GM11168 (cell line): Measurements from ENCODE around the gene FECH.
"Not testable (repeated sequence)": the region's sequence is repeated elsewhere in the genome, so short reads cannot be mapped to it uniquely, and the experiment has no call there.

Experiments
- in situ Hi-C: fragments of 300-500 bp; cut with MboI; formaldehyde crosslinking; loops from one replicate; pipeline ENCODE4 v1.12.0; 2022; ENCODE audit warnings: low sequenced_read_pairs; ENCODE audit not compliant: unreplicated experiment

The FECH gene

DNA sequence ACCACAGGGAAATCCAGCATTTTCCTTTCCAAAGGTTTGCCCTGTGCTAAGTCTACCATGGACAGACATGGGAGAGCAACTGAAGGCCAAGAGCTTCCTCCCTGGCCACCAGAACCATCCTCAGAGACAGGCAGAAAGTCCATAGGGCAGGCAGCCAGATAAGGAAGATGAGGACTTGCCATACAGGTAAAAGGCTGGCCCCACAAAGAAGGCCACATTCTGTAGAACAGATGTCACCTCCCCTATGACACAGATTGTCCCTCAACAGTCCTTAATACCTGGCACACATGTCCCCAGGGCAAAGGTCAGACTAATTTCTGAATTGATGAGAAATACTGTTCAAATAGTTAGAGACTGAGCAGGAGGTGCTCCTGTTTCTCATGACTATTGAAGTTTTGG is 52.0 kb downstream of the FECH start:
- in situ Hi-C loops, result no loop called here

DNA sequence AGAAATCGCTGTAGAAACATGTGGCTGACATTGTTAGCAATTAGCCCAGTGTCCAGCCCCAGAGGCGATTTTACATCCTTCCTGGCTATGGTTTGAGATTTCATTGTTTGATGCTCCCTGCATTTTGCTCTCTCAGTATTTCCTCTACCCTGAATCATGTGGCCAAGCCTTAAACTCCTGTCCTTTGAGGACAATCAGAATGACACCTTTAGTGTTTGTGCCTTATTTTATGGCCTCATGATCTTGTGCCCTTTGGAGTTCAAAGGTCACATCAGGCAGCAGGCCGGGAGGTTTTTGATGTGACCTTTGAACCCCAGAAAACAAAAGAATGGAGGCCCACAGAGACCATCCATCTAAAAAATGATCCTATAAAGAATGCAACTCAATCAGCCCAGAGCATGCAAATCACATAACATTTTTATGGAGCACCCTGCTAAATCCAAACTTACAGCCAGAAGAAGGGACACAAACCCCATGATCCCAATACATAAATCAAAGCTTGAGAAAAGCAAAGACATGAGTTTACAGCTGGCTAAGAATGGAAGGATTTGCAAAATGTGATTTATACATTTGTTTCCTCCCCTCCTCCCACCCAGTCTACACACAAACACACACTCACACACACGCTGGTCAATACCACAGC is 52.5 kb downstream of the FECH start:
- in situ Hi-C loops, result no loop called here

DNA sequence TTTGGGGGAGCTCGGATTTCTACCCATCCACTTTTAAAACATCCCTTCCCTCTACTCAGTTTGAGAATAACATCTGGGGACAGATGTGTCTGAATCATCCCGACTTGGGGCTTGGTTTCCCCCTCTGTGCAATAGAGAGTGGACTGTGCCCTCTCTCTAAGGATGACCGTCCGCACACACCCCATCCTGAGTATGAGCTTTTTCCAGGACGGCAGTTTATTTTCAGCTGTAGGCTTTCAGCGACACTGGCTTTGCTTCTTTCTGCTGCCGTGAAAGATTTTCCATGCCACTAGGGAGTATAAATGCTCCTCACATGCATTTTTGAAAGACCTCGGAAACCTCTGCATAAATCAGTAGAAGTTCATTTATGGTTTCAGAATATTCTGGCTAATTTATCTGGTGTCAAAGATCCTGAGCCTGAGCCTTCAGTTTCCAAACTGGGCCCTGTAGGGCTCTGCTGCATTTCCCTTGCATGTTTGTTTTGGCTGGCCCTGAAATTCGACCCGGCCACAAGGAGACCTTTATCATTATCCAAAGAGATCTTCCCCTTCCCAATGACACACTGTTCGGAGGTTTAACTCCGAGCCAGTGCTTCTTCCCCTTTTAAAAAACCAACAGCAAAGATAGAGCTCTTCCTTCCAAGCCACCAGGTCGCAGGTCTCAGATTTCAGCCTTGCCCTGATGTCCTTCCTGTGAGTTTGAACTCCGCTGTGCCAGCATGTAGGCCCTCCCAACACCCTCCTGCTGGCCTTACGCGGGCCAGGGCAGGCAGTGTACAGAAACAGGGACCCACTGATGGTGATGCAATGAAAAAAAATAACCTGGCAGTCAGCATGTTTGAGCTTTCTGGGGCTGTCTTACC is 53.3 kb downstream of the FECH start:
- in situ Hi-C loops, result no loop called here

DNA sequence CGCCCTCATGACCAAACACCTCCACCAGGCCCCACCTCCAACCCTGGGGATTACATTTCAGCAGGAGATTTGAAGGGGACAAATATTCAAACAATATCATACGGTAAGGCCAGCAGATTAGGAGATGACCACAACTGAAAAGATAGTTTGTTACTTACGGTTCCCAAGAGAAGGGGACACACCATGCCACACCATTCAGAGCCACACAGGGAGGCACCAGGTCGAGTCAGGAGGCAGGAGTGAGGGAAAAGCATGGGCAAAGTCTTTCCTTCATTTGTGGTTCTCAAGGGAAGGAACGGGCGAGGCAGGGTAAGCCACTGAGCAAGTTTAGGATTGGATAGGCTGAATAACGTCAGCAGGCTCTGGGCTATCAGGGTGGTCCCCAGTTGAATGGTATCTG is 57.4 kb downstream of the FECH start:
- in situ Hi-C loops, result no loop called here

DNA sequence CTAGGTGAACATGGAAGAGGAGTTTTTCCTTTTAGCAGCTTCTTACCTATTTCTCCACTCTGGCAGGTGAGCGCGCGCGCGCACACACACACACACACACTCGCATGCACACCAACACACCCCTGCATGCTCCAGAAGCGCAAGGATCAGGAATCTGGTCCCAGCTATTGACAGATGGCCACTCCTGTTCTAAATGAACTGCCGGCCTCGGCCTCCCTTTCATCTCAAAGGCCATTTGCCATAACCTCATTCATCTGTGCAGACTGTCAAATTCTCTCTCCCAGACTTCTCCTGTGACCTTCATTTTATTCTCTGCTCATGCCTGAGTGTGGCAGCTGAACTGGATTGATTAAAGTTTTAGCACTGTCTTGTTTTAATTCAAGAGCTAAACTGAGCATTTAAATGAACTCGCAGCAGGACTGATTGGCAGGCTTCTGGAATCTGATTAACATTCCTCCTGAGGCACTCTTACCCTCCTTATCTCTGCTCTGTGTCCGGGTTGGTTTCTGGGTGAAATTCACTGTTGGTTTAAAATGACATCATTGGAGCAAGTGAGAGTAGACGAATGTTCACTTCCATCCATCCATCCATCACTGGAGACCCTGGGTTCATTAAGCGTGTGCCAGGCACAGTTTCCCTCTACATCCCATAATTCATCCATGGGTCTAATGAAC is 58.8 kb downstream of the FECH start:
- in situ Hi-C loops, result no loop called here

DNA sequence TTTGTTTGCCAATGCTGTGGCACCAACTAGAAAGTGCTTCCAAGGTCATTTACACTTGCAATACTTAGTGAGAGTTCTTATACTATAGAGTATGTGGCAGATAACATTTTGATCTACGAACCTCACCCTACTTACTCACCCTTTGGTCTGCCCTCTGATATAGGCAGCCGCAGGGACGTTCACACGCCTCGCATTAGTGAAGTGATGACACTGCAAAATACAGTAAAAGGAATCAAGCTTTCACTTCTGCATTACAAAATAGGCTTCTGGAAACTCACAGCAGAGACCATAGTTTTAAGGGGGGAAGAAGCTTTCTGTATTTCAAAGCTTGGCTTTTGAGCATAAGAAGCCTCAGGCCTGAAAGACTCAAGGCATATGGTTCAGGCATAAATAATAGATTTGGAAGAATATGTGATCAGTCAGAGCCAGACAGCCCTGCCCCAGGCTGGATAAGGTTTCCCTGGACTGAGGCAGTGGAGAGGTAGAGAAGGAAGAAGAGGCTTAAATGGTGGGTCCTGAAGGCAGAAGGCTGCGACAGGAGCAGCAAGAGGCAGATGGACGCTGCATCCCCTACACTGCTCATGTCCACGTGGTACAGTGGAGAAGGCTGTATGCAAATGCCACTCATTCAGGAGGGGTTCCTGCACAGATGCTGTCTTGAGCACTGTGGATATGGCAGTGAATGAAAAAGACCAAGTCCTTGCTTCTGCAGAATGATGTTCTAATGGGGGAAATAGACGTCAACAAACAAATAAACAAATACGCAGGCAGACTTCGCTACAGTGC is 63.1 kb downstream of the FECH start:
- in situ Hi-C loops, result no loop called here

DNA sequence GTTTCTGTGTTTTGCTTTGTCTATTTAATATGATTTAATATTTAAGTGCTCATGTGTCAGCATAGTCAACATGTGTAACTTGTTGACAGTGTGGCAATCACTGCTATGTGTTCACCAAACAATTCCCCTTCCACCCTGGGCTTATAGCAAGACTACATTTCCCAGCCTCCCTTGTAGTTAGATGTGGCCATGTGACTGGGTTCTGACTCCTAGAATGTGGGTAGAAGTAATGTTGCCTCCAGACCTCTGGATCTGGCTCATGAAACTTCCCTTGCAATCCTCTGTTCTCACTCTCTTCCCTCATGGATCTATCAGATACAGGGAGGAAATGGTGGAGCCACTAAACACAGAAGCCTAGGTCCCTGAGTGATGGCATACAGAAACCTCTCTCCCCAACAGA is 64.2 kb downstream of the FECH start:
- in situ Hi-C loops, result not testable (repeated sequence)

DNA sequence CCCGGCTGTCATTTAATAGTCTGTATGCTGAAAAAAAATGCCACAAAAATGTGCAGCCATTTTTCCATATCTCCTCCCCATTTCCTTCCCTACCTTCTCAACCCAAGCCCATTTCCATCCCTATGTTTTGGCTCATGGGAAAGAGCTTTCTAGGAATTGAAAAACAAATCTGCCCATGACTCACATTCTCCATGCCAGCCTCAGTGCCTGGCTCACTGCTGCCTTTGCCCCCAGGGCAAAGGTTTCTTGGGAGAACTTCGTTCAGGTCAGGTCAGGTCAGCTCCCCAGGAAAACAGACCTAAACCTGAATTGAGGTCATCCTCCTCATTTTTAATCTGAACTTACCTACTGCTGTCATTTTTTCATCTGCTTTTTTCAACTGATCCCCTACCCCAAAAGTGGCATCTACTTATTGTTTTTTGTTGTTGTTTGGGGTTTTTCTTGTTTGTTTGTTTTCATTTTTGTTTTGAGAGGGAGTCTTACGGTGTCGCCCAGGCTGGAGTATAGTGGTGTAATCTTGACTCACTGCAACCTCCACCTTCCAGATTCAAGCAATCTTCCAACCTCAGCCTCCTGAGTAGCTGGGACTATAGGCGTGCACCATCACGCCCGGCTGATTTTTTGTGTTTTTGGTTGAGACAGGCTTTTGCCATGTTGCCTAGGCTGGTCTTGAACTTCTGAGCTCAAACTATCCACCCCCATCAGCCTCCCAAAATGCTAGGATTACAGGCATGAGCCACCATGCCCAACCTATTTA is 66.7 kb downstream of the FECH start:
- in situ Hi-C loops, result no loop called here

DNA sequence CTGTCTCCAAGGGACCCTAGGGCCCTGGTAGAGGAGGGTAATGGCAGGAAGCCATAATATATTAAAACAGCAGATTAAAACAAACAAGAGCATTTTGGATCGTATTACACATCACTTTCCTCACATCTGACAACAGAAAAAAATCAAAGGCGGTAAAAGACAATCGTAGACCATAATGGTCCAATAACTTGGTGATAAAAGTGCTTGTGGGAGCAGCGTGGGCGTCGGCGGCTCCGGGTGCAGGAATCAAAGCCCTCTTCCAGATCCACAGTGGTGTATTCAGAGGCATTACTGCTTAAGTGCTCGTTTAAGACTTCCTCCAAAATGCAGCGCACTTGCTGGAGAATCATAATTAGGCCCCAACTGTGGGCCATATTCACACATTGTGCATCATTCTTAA is 68.0 kb downstream of the FECH start:
- in situ Hi-C loops, result no loop called here

DNA sequence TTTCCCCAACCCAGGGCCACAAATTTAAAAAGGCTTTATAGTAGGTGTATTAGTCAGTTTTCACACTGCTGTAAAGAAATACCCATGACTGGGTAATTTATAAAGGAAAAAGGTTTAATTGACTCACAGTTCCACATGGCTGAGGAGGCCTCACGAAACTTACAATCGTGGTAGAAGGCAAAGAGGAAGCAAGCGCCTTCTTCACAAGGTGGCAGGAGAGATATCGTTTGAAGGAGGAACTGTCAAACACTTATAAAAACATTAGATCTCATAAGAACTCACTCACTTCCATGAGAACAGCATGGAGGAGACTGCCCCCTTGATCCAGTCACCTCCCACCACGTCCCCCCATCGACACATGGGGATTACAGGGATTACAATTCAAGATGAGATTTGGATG is 70.4 kb downstream of the FECH start:
- in situ Hi-C loops, result no loop called here

DNA sequence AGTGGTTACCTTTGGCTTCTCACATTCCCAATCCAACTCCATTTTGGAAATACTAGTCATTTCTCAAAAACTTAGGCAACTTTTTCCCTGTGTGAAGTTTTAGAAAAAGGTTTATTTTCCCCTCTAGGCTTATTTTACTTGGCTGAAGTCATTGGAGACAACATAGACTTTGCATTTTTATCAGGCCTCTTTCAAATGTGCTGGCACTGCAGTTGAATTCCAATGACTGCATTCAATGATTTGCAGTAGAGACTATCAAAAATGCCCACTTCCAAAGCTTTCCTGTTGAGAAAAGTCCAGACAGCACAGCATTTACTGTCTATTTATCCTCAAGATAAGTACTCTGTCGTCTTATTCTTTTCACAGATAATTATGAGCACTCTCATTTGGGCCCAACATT is 81.3 kb downstream of the FECH start:
- in situ Hi-C loops, result no loop called here

DNA sequence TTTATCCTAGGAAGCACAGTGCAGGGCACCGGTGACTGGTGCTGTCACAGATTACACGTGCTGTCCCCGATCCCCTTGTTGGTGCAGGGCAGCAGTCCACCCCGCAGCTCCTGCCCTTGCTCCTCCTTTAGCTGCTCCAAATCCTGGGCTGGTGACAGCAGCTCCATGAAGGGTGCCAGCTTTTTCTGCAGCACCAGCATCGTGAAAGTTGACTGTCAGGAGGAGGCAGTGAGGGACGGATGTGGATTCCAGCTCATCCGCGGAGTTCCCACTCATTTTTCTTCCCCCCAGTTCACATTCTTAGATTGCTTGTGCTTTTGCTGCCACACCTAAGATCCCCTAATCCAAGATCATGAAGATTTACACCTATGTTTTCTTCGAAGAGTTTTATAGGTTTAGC is 83.9 kb downstream of the FECH start:
- in situ Hi-C loops, result no loop called here

DNA sequence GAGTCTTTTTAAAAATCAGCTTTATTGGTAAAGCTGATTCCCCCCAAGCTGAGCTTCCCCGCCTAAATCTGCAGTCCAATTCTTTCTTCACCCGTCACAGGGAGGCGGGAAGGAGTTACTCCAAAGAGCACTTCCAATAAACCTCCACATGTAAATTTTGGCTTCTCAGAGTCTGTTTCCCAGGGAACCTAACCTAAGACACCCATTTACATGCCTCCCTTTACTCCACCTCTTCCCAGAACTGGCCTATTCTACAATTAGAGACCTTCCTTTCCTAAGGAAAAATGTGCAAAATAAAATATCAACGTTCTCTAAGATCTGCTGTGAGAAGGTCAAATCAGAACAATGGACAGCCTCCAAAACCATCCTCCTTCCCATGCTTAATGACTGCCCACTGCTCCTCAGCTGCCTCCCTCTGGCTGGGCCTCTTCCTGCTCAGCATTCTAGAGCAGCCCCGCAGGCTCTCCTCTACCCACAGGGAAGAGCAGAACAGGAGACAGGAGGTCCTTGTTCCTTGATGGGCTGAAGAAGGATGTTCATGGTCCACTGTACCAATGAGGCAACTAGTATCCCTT is 87.7 kb downstream of the FECH start:
- in situ Hi-C loops, result no loop called here
